Parathyroid adenoma (tissue), 2 donors: ENCODE results near the gene FTL.

Source experiments
- H2AFZ ChIP-seq: fragments of 300-600 bp; sonication (generic); one replicate; pipeline ENCODE4 v1.7.0; 2017; ENCODE audit warnings: antibody characterized with exemption, mild to moderate bottlenecking
- H3K27ac ChIP-seq: fragments of 300-600 bp; sonication (generic); one replicate; pipeline ENCODE4 v1.7.0; 2017
- H3K27me3 ChIP-seq: fragments of 300-600 bp; sonication (generic); one replicate; pipeline ENCODE4 v1.7.0; 2017; ENCODE audit warnings: low read length; ENCODE audit not compliant: control insufficient read depth, insufficient read depth
- H3K36me3 ChIP-seq: fragments of 300-600 bp; sonication (generic); one replicate; pipeline ENCODE4 v1.7.0; 2017; ENCODE audit warnings: low read length; ENCODE audit not compliant: control insufficient read depth, insufficient read depth
- H3K4me1 ChIP-seq: fragments of 300-600 bp; sonication (generic); one replicate; pipeline ENCODE4 v1.7.0; 2017; ENCODE audit warnings: control low read depth
- H3K4me2 ChIP-seq: fragments of 300-600 bp; sonication (generic); one replicate; pipeline ENCODE4 v1.7.0; 2017; ENCODE audit warnings: low read length
- H3K4me3 ChIP-seq: fragments of 300-600 bp; sonication (generic); one replicate; pipeline ENCODE4 v1.7.0; 2017; ENCODE audit warnings: low read depth, low read length
- H3K79me2 ChIP-seq: fragments of 300-600 bp; sonication (generic); one replicate; pipeline ENCODE4 v1.7.0; 2017; ENCODE audit warnings: control low read depth
- H3K9ac ChIP-seq: fragments of 300-600 bp; sonication (generic); one replicate; pipeline ENCODE4 v1.7.0; 2017; ENCODE audit warnings: mild to moderate bottlenecking
- H3K9me3 ChIP-seq: fragments of 300-600 bp; sonication (generic); one replicate; pipeline ENCODE4 v1.7.0; 2017; ENCODE audit warnings: low read length; ENCODE audit not compliant: control insufficient read depth
- TF ChIP-seq, protein P1 (sequence below): fragments of 300-600 bp; sonication (generic); IDR thresholded peaks from one replicate; pipeline ENCODE4 v1.7.0; 2017; ENCODE audit warnings: antibody characterized with exemption, mild to moderate bottlenecking
- donor health status: primary hyperparathyroidism.

FTL gene

GRCh38 chr19:48970923-48971395, 5.8 kb downstream of the FTL start:
- peaks cover 15% of the 10 kb centered on the region for H3K4me1 ChIP-seq
- no peak overlapping the region for H2AFZ ChIP-seq
- H3K9ac ChIP-seq: no peak overlapping the region
- TF ChIP-seq, protein P1, sequence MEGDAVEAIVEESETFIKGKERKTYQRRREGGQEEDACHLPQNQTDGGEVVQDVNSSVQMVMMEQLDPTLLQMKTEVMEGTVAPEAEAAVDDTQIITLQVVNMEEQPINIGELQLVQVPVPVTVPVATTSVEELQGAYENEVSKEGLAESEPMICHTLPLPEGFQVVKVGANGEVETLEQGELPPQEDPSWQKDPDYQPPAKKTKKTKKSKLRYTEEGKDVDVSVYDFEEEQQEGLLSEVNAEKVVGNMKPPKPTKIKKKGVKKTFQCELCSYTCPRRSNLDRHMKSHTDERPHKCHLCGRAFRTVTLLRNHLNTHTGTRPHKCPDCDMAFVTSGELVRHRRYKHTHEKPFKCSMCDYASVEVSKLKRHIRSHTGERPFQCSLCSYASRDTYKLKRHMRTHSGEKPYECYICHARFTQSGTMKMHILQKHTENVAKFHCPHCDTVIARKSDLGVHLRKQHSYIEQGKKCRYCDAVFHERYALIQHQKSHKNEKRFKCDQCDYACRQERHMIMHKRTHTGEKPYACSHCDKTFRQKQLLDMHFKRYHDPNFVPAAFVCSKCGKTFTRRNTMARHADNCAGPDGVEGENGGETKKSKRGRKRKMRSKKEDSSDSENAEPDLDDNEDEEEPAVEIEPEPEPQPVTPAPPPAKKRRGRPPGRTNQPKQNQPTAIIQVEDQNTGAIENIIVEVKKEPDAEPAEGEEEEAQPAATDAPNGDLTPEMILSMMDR: peak; percentile 87
- H3K9me3 ChIP-seq: no peaks in the 10 kb centered on the region
- H3K4me2 ChIP-seq: no peak overlapping the region
- no peak overlapping the region for H3K4me3 ChIP-seq
- H3K79me2 ChIP-seq: peaks cover 1% of the 10 kb centered on the region
- H3K27ac ChIP-seq: no peak overlapping the region
- H3K36me3 ChIP-seq: no peaks in the 10 kb centered on the region
- no peaks in the 10 kb centered on the region for H3K27me3 ChIP-seq

DNA sequence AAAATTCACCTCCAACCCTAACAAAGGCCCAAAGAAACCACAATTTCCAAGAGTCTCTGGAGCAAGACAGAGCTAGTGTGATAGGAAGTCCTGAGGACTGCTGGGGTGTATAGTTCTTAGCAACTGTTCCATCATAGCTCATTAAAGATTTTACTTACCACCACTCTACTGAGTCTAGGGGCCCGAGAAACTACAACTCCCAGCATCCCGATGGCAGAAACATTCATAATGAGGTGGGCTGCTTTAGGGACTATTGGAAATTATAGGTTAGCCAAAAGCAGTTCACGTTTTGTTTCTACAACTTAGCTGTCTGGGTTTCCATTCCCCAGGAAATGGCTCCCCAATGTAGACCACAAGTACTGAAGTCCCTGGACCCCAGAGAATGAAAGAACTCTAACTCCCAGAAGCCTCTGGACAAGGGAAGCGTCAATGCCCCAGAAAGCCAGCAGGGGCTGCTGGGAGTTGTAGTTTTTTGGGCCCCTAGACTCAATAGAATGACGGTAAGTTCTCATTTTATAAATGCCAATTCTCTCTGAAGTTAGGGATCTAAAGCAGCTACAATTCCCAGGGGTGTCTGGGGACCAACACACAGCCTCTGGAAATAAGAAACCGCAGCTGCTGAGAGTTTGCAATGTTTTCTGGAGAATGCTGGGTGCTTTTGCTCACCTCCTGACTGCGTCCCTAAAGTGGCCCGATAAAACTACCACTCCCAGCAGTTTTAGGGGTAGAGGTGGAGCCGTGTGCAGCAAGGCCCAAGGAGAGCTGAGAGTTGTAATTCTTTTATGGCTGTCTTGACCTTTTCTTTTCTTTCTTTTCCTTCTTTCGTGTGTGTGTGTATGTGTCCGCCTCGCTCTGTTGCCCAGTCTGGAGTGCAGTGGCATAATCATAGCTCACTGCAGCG, 11.1 kb downstream of the FTL start:
- H2AFZ ChIP-seq: no peak overlapping the region
- H3K27me3 ChIP-seq: no peaks in the 10 kb centered on the region
- H3K4me1 ChIP-seq: no peaks in the 10 kb centered on the region
- no peaks in the 10 kb centered on the region for H3K36me3 ChIP-seq
- no peaks in the 10 kb centered on the region for H3K79me2 ChIP-seq
- no peak overlapping the region for H3K27ac ChIP-seq
- no peak overlapping the region for H3K9ac ChIP-seq
- TF ChIP-seq, protein P1: no peak
- no peak overlapping the region for H3K4me3 ChIP-seq
- H3K9me3 ChIP-seq: no peaks in the 10 kb centered on the region
- H3K4me2 ChIP-seq: no peak overlapping the region

GRCh38 chr19:48977061-48977460, 12.0 kb downstream of the FTL start:
- TF ChIP-seq, protein P1: no peak
- H3K4me2 ChIP-seq: no peak overlapping the region
- H3K4me3 ChIP-seq: no peak overlapping the region
- no peak overlapping the region for H3K9ac ChIP-seq
- no peaks in the 10 kb centered on the region for H3K9me3 ChIP-seq
- H3K27ac ChIP-seq: no peak overlapping the region
- no peaks in the 10 kb centered on the region for H3K27me3 ChIP-seq
- no peaks in the 10 kb centered on the region for H3K4me1 ChIP-seq
- no peak overlapping the region for H2AFZ ChIP-seq
- H3K36me3 ChIP-seq: no peaks in the 10 kb centered on the region
- no peaks in the 10 kb centered on the region for H3K79me2 ChIP-seq

DNA sequence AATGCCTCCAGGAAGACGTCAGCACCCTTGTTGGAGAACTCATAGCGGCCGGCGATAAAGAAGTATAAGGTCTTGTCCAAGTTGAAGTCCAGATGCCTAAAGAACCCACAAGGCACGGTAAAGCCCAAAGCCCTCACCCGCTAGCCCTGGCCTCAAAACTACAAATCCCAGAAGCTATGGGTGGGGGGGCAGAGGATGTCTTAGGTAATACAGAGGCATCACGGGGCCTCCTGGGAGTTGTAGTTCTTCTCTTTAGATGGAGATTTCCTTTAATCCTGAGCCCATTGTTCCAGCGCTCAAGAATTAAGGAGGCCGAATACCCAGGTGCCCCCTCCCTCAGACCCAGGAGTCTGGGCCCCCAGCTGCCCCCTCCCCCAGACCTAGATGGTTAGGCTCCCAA, 17.2 kb downstream of the FTL start:
- H3K9ac ChIP-seq: no peak overlapping the region
- H3K79me2 ChIP-seq: no peaks in the 10 kb centered on the region
- H3K4me3 ChIP-seq: no peak overlapping the region
- no peaks in the 10 kb centered on the region for H3K36me3 ChIP-seq
- H3K9me3 ChIP-seq: no peaks in the 10 kb centered on the region
- no peak overlapping the region for H2AFZ ChIP-seq
- no peak overlapping the region for H3K4me2 ChIP-seq
- TF ChIP-seq, protein P1: no peak
- H3K27me3 ChIP-seq: no peaks in the 10 kb centered on the region
- no peak overlapping the region for H3K27ac ChIP-seq
- H3K4me1 ChIP-seq: no peaks in the 10 kb centered on the region

GRCh38 chr19:48985711-48986110, 20.6 kb downstream of the FTL start:
- H3K4me1 ChIP-seq: no peaks in the 10 kb centered on the region
- H3K36me3 ChIP-seq: no peaks in the 10 kb centered on the region
- TF ChIP-seq, protein P1: no peak
- H3K27me3 ChIP-seq: no peaks in the 10 kb centered on the region
- no peak overlapping the region for H2AFZ ChIP-seq
- no peak overlapping the region for H3K4me2 ChIP-seq
- H3K9ac ChIP-seq: no peak overlapping the region
- no peak overlapping the region for H3K4me3 ChIP-seq
- no peaks in the 10 kb centered on the region for H3K9me3 ChIP-seq
- no peak overlapping the region for H3K27ac ChIP-seq
- no peaks in the 10 kb centered on the region for H3K79me2 ChIP-seq
